Ishikawa (cell line): ENCODE results near the gene CFAP65.

Experiments
- CEBPB ChIP-seq: IDR thresholded peaks from 2 replicates; pipeline ENCODE4 v1.6.1; 2012
- CREB1 ChIP-seq: IDR thresholded peaks from 2 replicates; pipeline ENCODE4 v1.6.1; 2012; ENCODE audit warnings: low read depth
- EGR1 ChIP-seq: IDR thresholded peaks from 2 replicates; pipeline ENCODE4 v1.6.1; 2012
- EP300 ChIP-seq: IDR thresholded peaks from 2 replicates; pipeline ENCODE4 v1.6.1; 2012; ENCODE audit warnings: borderline replicate concordance
- FOXM1 ChIP-seq: IDR thresholded peaks from 2 replicates; pipeline ENCODE4 v1.6.1; 2012; ENCODE audit warnings: low read depth, borderline replicate concordance
- NFIC ChIP-seq: IDR thresholded peaks from 2 replicates; pipeline ENCODE4 v1.6.1; 2012
- RAD21 ChIP-seq: IDR thresholded peaks from 2 replicates; pipeline ENCODE4 v1.6.1; 2012; ENCODE audit warnings: low read depth
- TAF1 ChIP-seq: IDR thresholded peaks from 2 replicates; pipeline ENCODE4 v1.6.1; 2012; ENCODE audit warnings: low read depth, mild to moderate bottlenecking
- TCF12 ChIP-seq: IDR thresholded peaks from 2 replicates; pipeline ENCODE4 v1.6.1; 2012; ENCODE audit warnings: low read depth
- TEAD4 ChIP-seq: IDR thresholded peaks from 2 replicates; pipeline ENCODE4 v1.6.1; 2012
- YY1 ChIP-seq: IDR thresholded peaks from 2 replicates; pipeline ENCODE4 v1.6.1; 2012; ENCODE audit warnings: low read depth
- ZBTB7A ChIP-seq: IDR thresholded peaks from 2 replicates; pipeline ENCODE4 v1.6.1; 2012; ENCODE audit warnings: low read depth
- TF ChIP-seq, protein P1 (sequence below): IDR thresholded peaks from 2 replicates; pipeline ENCODE4 v1.6.1; 2012
- TF ChIP-seq, protein P2 (sequence below): IDR thresholded peaks from 2 replicates; pipeline ENCODE4 v1.6.1; 2012
- TF ChIP-seq, protein P3 (sequence below): IDR thresholded peaks from 2 replicates; pipeline ENCODE4 v1.6.1; 2012; ENCODE audit warnings: low read depth, mild to moderate bottlenecking

Gene CFAP65

GRCh38 chr2:219034823-219035222 lies 6.5 kb downstream of the CFAP65 start:
- TF ChIP-seq ZBTB7A (no peak), EP300 (no peak), CEBPB (no peak), EGR1 (no peak), NFIC (no peak), TAF1 (no peak), TCF12 (no peak), YY1 (no peak), RAD21 (no peak), TEAD4 (no peak), FOXM1 (no peak), CREB1 (no peak)
- TF ChIP-seq, protein P1, sequence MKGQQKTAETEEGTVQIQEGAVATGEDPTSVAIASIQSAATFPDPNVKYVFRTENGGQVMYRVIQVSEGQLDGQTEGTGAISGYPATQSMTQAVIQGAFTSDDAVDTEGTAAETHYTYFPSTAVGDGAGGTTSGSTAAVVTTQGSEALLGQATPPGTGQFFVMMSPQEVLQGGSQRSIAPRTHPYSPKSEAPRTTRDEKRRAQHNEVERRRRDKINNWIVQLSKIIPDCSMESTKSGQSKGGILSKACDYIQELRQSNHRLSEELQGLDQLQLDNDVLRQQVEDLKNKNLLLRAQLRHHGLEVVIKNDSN: no peak
- TF ChIP-seq, protein P2, sequence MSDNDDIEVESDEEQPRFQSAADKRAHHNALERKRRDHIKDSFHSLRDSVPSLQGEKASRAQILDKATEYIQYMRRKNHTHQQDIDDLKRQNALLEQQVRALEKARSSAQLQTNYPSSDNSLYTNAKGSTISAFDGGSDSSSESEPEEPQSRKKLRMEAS: no peak
- TF ChIP-seq, protein P3, sequence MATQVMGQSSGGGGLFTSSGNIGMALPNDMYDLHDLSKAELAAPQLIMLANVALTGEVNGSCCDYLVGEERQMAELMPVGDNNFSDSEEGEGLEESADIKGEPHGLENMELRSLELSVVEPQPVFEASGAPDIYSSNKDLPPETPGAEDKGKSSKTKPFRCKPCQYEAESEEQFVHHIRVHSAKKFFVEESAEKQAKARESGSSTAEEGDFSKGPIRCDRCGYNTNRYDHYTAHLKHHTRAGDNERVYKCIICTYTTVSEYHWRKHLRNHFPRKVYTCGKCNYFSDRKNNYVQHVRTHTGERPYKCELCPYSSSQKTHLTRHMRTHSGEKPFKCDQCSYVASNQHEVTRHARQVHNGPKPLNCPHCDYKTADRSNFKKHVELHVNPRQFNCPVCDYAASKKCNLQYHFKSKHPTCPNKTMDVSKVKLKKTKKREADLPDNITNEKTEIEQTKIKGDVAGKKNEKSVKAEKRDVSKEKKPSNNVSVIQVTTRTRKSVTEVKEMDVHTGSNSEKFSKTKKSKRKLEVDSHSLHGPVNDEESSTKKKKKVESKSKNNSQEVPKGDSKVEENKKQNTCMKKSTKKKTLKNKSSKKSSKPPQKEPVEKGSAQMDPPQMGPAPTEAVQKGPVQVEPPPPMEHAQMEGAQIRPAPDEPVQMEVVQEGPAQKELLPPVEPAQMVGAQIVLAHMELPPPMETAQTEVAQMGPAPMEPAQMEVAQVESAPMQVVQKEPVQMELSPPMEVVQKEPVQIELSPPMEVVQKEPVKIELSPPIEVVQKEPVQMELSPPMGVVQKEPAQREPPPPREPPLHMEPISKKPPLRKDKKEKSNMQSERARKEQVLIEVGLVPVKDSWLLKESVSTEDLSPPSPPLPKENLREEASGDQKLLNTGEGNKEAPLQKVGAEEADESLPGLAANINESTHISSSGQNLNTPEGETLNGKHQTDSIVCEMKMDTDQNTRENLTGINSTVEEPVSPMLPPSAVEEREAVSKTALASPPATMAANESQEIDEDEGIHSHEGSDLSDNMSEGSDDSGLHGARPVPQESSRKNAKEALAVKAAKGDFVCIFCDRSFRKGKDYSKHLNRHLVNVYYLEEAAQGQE: no peak

DNA sequence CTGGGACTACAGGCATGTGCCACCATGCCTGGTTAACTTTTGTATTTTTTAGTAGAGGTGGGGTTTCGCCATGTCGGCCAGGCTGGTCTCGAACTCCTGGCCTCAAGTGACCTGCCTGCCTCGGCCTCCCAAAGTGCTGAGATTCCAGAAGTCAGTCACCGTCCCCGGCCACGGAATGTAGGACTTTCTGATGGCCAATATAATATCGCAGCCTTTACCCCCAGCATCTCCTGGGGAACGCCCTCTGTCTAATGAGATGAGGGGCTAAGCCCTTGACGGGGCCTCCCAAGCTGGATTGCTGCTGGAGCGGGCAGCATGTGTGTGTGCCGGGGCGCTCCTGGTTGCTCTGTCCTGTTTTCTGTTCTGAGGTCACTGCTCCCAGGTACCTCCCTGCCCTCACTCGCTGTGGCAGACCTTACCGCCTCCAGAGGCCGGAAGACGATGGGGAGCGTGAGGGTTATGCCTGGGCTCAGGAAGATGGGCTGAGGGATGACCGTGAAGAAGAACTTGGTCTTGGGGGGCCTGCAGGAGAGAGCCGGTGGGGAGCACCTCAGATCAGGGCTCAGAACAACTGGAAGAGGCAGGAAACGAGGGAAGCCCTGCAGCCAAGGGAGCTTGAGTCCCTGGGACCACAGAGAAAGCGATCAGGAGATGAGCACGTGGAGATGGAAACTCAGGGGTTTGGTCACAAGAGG lies 9.1 kb downstream of the CFAP65 start:
- no peak for TF ChIP-seq TCF12
- TF ChIP-seq, protein P1: no peak
- no peak for TF ChIP-seq EP300
- TF ChIP-seq TAF1: no peak
- no peak for TF ChIP-seq RAD21
- TF ChIP-seq, protein P2: no peak
- TF ChIP-seq TEAD4: no peak
- no peak for TF ChIP-seq ZBTB7A
- no peak for TF ChIP-seq YY1
- TF ChIP-seq NFIC: no peak
- TF ChIP-seq EGR1: no peak
- no peak for TF ChIP-seq CEBPB
- TF ChIP-seq FOXM1: no peak
- no peak for TF ChIP-seq CREB1
- TF ChIP-seq, protein P3: no peak

GRCh38 chr2:219031005-219031738 lies 10.1 kb downstream of the CFAP65 start:
- no peak for TF ChIP-seq EGR1

- TF ChIP-seq EP300: no peak
- TF ChIP-seq ZBTB7A: no peak
- no peak for TF ChIP-seq CEBPB
- TF ChIP-seq NFIC: no peak
- no peak for TF ChIP-seq FOXM1
- no peak for TF ChIP-seq EGR1
- TF ChIP-seq TAF1: no peak
- no peak for TF ChIP-seq CREB1
Observed at GRCh38 chr2:219030177-219030940, 11.0 kb downstream of the CFAP65 start.

DNA sequence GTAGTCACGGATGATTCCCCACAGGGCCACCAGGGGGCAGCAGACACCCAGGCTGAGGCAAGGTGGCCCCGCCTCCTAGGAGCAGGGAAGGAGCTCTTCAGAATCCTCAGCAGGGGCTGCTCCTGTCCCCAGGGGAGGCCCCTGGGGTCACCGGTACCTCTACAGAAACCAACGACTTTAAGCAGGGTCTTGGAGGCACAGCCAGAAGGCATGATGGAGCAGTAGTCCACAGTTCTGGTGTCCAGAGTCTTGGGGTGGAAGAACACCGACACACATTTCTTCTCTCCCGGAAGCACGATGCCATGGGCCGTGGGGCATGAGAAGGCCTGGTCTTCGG lies 11.5 kb downstream of the CFAP65 start:
- TF ChIP-seq, protein P1: no peak
- TF ChIP-seq RAD21: peak; percentile 87
